ENCODE measurements around the gene NKAIN2.

DNA sequence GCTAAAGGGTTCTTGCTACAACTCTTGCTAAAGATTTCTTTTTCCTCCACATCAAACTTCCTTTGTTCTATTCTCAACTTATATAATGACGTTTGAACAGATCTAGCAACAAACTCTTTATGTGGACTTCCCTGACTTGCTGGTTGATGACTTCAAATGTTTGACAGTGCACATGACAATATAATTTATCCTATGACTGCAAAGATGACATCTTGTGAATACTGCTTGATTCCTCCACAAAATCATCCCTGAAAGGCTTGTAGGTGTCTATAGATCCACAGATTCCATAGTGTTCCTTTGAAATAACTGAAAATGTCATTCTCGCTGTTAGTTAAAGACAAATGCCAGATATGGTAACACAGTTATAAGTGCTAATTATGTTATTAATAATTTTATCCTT lies 478.9 kb downstream of the NKAIN2 start:
- TF ChIP-seq POLR2A (IDR thresholded peaks at IDR 0.05): no peak
- TF ChIP-seq, protein P1, sequence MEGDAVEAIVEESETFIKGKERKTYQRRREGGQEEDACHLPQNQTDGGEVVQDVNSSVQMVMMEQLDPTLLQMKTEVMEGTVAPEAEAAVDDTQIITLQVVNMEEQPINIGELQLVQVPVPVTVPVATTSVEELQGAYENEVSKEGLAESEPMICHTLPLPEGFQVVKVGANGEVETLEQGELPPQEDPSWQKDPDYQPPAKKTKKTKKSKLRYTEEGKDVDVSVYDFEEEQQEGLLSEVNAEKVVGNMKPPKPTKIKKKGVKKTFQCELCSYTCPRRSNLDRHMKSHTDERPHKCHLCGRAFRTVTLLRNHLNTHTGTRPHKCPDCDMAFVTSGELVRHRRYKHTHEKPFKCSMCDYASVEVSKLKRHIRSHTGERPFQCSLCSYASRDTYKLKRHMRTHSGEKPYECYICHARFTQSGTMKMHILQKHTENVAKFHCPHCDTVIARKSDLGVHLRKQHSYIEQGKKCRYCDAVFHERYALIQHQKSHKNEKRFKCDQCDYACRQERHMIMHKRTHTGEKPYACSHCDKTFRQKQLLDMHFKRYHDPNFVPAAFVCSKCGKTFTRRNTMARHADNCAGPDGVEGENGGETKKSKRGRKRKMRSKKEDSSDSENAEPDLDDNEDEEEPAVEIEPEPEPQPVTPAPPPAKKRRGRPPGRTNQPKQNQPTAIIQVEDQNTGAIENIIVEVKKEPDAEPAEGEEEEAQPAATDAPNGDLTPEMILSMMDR (IDR thresholded peaks at IDR 0.05): no peak

Data from sigmoid colon (tissue), 3 donors.